Measurements from ENCODE around the gene LRRC58. TPM values are rescaled to one million over a fixed set of nuclear protein-coding genes. Genes with fewer than 3 reads are reported as not detected.
"Not testable (repeated sequence)": the region's sequence is repeated elsewhere in the genome, so short reads cannot be mapped to it uniquely, and the experiment has no call there.

LRRC58 gene
- total RNA-seq, 4 donors from 2014 or later: 8.4 to 15.2 (median 13.6) TPM

DNA sequence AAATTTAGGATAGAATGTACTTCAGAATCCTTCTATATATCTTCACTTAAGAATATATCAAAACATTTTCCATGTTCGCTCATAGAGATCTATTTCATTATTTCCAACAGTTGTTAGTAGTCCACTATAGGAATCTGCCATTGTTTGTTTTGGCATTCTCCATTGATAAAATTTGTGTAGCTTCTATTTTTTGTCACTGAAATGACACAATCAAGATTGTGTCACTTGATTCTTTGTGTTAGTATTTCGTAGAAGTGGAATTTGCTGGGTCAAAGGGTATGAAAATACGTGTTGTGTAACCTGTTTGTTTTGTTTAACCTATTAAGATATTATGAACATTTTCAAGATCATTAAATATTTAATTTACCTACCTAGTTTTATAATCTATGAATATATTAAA is 48.2 kb downstream of the LRRC58 start:
- intact Hi-C loops (cut with DNase I; ENCODE audit: low total_unique reads): no loop called here
- DNase-seq (no peak), ATAC-seq (no peak)
- H3K4me3 ChIP-seq: no peak overlapping the region
- H3K4me1 ChIP-seq: no peaks in the 10 kb centered on the region
- in situ Hi-C loops (cut with MboI; ENCODE audit: low sequenced_read_pairs in 4 of 4): no loop called here
- H3K9me3 ChIP-seq: no peaks in the 10 kb centered on the region
- no peaks in the 10 kb centered on the region for H3K27me3 ChIP-seq
- H3K36me3 ChIP-seq: no peaks in the 10 kb centered on the region
- TF ChIP-seq, protein P1, sequence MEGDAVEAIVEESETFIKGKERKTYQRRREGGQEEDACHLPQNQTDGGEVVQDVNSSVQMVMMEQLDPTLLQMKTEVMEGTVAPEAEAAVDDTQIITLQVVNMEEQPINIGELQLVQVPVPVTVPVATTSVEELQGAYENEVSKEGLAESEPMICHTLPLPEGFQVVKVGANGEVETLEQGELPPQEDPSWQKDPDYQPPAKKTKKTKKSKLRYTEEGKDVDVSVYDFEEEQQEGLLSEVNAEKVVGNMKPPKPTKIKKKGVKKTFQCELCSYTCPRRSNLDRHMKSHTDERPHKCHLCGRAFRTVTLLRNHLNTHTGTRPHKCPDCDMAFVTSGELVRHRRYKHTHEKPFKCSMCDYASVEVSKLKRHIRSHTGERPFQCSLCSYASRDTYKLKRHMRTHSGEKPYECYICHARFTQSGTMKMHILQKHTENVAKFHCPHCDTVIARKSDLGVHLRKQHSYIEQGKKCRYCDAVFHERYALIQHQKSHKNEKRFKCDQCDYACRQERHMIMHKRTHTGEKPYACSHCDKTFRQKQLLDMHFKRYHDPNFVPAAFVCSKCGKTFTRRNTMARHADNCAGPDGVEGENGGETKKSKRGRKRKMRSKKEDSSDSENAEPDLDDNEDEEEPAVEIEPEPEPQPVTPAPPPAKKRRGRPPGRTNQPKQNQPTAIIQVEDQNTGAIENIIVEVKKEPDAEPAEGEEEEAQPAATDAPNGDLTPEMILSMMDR (IDR thresholded peaks at IDR 0.05 in 4 of 5, conservative IDR thresholded peaks at IDR 0.05 in 1 of 5): no peak
- TF ChIP-seq POLR2A (IDR thresholded peaks at IDR 0.05): no peak
- no peak overlapping the region for H3K27ac ChIP-seq

DNA sequence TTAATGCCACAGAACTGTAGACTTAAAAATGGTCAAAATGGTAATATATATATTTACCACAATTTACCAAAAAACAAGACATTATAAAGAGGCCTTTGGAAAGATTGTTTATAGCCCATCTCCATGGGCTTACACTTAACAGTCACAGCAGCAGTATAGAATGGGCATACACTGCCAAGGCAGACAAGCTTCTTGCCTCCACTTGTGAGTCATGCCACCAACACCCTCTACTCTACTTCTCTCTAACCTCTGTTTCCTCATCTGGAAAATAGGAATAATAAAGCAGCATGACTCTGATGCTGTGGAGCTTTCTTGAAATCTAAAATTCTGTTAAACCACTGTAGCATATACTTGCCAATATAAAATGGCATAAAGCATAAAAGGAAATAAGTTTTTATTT is 49.8 kb downstream of the LRRC58 start:
- Histone ChIP-seq H3K9me3 (no peaks in the 10 kb centered on the region), H3K4me3 (no peak overlapping the region), H3K27ac (no peak overlapping the region), H3K36me3 (no peaks in the 10 kb centered on the region), H3K4me1 (no peaks in the 10 kb centered on the region), H3K27me3 (no peaks in the 10 kb centered on the region)
- DNase-seq (no peak), ATAC-seq (no peak)
- intact Hi-C loops (cut with DNase I; ENCODE audit: low total_unique reads) (no loop called here), in situ Hi-C loops (cut with MboI; ENCODE audit: low sequenced_read_pairs in 4 of 4) (no loop called here)
- TF ChIP-seq, protein P1 (IDR thresholded peaks at IDR 0.05 in 4 of 5, conservative IDR thresholded peaks at IDR 0.05 in 1 of 5): no peak
- no peak for TF ChIP-seq POLR2A (IDR thresholded peaks at IDR 0.05)

DNA sequence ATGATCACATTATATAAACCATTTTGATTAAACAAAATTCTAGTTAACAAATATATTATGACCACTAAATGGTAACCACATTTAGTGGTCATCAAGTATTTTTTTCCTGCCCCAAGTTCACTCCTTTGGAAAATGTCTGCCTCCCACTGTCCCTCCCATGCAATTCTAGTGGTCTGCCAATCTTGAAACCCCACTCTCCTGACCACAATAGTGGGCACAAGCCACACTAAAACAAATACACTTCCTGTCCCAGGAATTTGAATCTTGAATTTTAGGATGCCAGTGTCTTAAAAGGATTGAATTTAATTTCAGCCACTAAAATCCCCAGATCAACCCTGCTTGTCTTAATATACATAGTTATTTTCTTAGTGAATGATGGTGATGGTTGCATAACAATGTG is 50.2 kb downstream of the LRRC58 start:
- TF ChIP-seq POLR2A (IDR thresholded peaks at IDR 0.05): no peak
- TF ChIP-seq, protein P1 (IDR thresholded peaks at IDR 0.05 in 4 of 5, conservative IDR thresholded peaks at IDR 0.05 in 1 of 5): no peak
- no peaks in the 10 kb centered on the region for H3K9me3 ChIP-seq
- in situ Hi-C loops (cut with MboI; ENCODE audit: low sequenced_read_pairs in 4 of 4): no loop called here

DNA sequence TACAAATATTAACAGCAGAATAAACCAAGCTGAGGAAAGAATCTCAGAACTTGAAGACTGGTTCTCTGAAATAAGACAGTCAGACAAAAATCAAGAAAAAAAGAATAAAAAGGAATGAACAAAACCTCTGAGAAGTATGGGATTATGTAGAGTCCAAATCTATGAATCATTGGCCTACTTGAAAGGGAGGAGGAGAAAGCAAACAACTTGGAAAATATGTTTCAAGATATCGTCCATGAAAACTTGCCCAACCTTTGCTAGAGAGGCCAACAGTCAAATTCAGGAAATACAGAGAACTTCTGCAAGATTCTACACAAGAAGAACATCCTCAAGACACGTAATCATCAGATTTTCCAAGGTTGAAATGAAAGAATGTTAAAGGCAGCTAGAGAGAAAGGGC is 57.6 kb downstream of the LRRC58 start:
- H3K27ac ChIP-seq; H3K9me3 ChIP-seq; H3K36me3 ChIP-seq; ATAC-seq; in situ Hi-C loops (cut with MboI; ENCODE audit: low sequenced_read_pairs in 4 of 4); DNase-seq; intact Hi-C loops (cut with DNase I; ENCODE audit: low total_unique reads); H3K27me3 ChIP-seq; H3K4me1 ChIP-seq; H3K4me3 ChIP-seq: not testable (repeated sequence)

More for the DNA sequence above, 50.2 kb downstream of the LRRC58 start:
- ATAC-seq: no peak
- intact Hi-C loops (cut with DNase I; ENCODE audit: low total_unique reads): no loop called here
- H3K4me3 ChIP-seq: no peak overlapping the region
- H3K27ac ChIP-seq: no peak overlapping the region
- DNase-seq: no peak
- no peaks in the 10 kb centered on the region for H3K27me3 ChIP-seq
- H3K4me1 ChIP-seq: no peaks in the 10 kb centered on the region
- no peaks in the 10 kb centered on the region for H3K36me3 ChIP-seq

DNA sequence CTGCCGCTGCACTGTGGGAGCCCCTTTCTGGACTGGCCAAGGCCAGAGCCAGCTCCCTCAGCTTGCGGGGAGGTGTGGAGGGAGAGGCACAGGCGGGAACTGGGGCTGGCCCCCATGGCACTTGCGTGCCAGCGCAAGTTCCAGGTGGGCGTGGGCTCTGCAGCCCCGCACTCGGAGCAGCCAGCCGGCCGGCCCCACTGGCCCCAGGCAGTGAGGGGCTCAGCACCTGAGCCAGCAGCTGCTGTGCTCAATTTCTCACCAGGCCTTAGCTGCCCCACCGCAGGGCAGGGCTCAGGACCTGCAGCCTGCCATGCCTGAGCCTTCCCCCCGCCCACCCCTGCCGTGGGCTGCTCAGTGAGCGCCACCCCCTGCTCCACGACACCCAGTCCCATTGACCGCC is 59.5 kb downstream of the LRRC58 start:
- intact Hi-C loops (cut with DNase I; ENCODE audit: low total_unique reads): no loop called here
- DNase-seq (no peak), ATAC-seq (no peak)
- Histone ChIP-seq H3K4me3 (no peak overlapping the region), H3K4me1 (peaks cover 0 to 6% of the 10 kb centered on the region in 2 donors), H3K27ac (no peak overlapping the region), H3K9me3 (no peaks in the 10 kb centered on the region), H3K36me3 (no peaks in the 10 kb centered on the region), H3K27me3 (peaks cover 3 to 7% (median 5%) of the 10 kb centered on the region in 3 donors)
- in situ Hi-C loops (cut with MboI; ENCODE audit: low sequenced_read_pairs in 4 of 4): no loop called here
- TF ChIP-seq, protein P1 (IDR thresholded peaks at IDR 0.05 in 4 of 5, conservative IDR thresholded peaks at IDR 0.05 in 1 of 5): no peak
- TF ChIP-seq POLR2A (IDR thresholded peaks at IDR 0.05): no peak

Data from gastrocnemius medialis (tissue), 4 donors.